Sigmoid colon (tissue), 4 donors: ENCODE results near the gene TTC27.

Experiments used
- CTCF ChIP-seq, 4 experiments: fragments of 450-650 bp in 3 of 4; fragments of 200-600 bp in 1 of 4; IDR thresholded peaks; one replicate each; pipeline ENCODE4 v1.5.1; 2016 to 2019; ENCODE audit warnings: antibody characterized with exemption in 4 of 4, mild to moderate bottlenecking in 3 of 4, moderate library complexity in 2 of 4
- EP300 ChIP-seq, 4 donors: sonication (generic); formaldehyde crosslinking; IDR thresholded peaks; one replicate each; pipeline ENCODE4 v1.6.1; 2017; ENCODE audit warnings: antibody characterized with exemption in 4 of 4
- POLR2A ChIP-seq, 2 donors: fragments of 450-650 bp; IDR thresholded peaks; one replicate each; pipeline ENCODE4 v1.6.1; 2016; ENCODE audit warnings: antibody characterized with exemption in 2 of 2, mild to moderate bottlenecking in 2 of 2, moderate library complexity in 2 of 2
- POLR2AphosphoS5 ChIP-seq, 4 donors: sonication (generic); formaldehyde crosslinking; IDR thresholded peaks; one replicate each; pipeline ENCODE4 v1.6.1; 2017; ENCODE audit warnings: antibody characterized with exemption in 4 of 4

DNA sequence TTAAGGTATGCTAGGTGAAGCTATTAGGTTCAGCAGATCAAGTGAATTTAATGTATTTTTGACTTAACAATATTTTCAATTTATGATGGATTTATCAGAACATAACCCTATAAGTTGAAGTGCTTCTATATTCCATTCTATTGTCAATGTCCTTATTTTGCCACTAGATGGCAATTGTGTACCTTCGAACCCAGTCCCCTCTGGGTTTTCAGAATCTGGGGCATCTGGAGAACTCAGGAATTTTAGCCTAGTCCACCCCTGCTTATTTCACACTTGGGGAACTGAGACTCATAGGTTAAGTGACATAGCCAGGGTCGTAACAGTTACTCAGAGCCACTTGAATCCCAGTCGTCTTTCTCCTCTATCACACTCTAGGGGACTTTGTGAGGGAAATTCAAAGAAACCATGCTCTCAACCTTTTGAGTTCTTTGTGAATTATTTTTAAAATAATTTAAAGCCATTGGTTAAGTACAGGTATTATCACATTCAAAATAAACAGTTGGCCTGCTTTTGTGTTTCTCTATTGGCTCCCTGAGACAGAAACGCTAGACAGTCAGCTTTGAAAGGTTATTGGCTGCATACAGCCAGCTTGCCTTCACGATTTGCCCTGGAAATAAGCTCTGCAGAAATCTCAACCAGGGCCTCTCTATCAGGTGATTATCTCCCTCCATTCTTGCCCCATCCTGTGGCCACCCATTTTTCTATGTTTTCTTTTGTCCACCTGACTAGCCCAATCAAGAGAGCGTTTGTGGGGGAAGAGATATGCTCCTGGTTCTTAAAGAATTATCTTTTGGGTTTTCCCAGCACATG lies 145.0 kb downstream of the TTC27 start:
- TF ChIP-seq CTCF (IDR thresholded peaks at IDR 0.05) = peak in 3 of 4 experiments; percentile 53 to 66 (median 53)
- TF ChIP-seq EP300 (IDR thresholded peaks at IDR 0.05) = no peak
- TF ChIP-seq POLR2A (IDR thresholded peaks at IDR 0.05) = no peak
- TF ChIP-seq POLR2AphosphoS5 (IDR thresholded peaks at IDR 0.05) = no peak
